NCI-H748 treated with DMSO at 0.1 percent for 48 hours (cell line): ENCODE results near the gene KNOP1.
A peak's percentile ranks its signal among the peaks of the same experiment; 100 is the strongest.
"Not testable (repeated sequence)": the region's sequence is repeated elsewhere in the genome, so short reads cannot be mapped to it uniquely, and the experiment has no call there.

ENCODE experiments used
- DNase-seq: peaks from one replicate; lab custom pipeline; 2025; lab: John Stamatoyannopoulos, UW

The KNOP1 gene

GRCh38 chr16:19683453-19684236 is 34.4 kb downstream of the KNOP1 start:
- DNase-seq, result no peak

- DNase-seq, result no peak
These were observed 36.4 kb downstream of the KNOP1 start for GRCh38 chr16:19681637-19682036.

DNA sequence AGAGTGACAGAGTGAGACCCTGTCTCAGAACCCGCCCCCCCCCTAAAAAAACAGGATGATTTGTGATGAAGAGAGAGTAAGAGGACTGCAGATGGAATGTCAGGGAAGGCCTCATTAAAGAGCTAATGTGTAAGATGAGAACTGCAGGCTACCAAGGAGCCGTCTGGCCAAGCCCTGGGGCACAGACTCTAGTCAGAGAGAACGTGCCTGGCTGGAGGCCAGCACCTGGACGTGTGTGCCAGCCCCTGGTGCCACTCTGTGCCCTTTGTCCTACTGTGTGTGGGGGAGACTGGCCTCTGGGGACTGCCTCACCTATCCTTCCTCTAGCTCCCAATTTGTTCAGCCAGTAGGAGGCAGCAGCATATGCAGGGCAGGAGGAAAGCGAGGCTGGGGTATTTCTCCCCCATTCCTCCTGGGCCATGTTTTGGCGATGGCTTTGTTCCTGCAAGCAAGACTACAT is 37.1 kb downstream of the KNOP1 start:
- DNase-seq, result no peak

GRCh38 chr16:19679281-19679680 is 38.7 kb downstream of the KNOP1 start:
- DNase-seq, result not testable (repeated sequence)

DNA sequence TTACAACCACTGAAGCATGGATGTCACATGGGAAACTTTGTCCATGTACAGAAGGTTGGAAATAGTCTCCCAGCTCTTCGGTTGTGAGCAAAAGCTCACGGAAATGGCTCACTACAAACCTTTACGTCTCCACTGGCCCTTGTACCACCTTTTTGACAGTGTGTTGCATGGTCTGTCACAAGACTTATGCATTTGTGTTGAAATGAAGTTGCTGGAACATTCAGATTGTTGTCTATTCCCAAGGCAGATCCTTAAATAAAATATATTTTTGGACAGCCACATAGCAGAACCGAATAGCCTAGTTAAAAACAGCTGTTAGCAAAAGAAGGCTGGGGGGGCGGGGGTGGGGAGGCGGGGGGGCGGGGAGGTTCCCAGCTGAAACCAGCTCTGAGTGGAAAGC is 39.2 kb downstream of the KNOP1 start:
- no peak for DNase-seq

DNA sequence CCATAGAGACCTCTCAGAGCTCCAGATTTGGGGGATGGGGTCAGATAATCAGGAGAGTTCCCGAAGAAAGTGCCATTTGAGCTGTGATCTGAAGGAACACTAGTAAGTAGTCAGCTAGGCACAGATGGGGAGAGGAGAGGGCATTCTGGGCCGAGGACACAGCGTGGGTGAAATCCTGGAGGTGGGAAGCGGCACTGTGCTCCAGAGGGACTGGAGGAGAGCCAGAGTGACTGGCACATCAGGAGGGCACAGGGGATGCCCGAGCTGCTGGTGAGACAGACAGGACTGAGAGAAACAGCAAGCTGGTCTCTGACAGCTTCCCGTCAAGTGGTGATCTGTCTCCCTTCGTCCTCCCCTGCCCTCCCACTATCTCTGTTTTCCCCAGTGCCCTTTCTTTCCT is 40.6 kb downstream of the KNOP1 start:
- no peak for DNase-seq

DNA sequence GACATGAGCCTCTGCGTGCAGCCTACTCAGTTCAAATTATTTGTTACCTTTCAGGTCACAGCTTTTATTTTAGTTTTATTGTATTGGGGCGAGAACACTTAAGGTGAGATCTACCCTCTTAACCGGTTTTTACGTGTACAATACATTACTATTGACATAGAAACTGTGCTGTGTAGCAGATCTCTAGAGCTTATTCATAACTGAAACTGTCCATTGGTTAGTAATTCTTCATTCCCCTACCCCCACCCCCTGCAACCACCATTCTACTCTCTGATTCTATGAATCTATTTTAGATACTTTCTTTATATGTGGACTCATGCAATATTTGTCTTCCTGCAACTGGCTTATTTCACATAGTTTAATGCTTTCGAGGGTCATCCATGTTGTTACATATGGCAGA is 43.5 kb downstream of the KNOP1 start:
- DNase-seq, result no peak

GRCh38 chr16:19672378-19672777 is 45.6 kb downstream of the KNOP1 start:
- no peak for DNase-seq

GRCh38 chr16:19666477-19666876 is 51.5 kb downstream of the KNOP1 start:
- no peak for DNase-seq

- DNase-seq, result not testable (repeated sequence)
These were observed 52.7 kb downstream of the KNOP1 start for GRCh38 chr16:19665313-19665712.

DNA sequence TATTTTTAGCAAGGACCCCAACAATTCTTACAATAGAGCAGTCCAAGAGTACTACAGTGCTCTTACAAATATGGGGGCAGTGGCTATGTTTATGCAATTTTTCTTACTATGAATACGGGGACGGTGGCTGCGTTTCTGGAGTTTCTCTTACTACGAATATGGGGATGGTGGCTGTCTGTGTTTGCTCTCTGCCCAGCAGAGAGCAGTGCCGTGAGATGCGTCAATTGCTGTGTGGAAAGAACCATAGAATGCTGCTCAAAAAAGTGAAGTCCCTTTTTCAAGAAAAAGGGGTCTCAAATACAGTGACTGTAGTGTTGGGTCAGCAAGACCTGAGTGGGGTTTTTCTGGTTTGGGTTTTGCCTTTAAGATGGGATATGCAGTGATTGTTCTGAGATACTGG is 53.9 kb downstream of the KNOP1 start:
- DNase-seq, result no peak

DNA sequence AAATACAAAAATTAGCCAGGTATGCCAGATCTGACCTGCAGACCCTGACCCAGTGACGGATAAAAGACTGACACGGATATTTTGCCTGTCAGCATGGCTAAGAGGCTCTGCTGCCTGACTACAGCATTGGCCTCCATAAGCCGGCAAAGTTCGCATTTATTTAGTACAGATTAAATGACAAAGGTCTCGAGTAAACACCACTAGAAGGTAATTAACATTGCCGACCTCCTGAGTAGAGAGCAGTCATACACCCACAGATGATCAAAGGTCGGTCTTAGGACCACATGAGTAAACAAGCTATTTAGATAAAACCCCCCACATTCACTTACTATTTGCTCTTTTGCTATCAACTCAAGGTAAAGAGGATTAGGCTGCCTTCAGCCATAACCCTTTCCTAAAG is 55.7 kb downstream of the KNOP1 start:
- no peak for DNase-seq

DNA sequence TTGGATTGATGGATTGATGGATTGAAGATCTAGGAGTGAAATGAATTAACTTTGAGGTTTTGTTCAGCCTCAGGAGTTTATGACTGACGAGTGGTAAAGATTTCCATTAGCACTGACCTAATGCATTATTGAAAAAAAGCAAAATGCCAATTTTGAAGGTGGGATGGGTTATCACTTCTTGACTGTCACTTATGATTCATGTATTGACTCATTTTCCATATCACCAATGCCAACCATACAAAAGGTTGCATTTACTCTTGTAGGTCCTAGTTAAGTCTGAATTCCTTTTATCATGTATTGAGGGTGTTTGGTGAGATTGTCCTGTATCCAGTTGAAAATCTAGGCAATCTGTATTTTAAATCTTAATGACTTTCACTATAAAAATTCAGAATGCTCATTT is 57.6 kb downstream of the KNOP1 start:
- DNase-seq, result no peak

- DNase-seq, result no peak
These were observed 58.5 kb downstream of the KNOP1 start for GRCh38 chr16:19659554-19659953.

- DNase-seq, result no peak
These were observed 60.2 kb downstream of the KNOP1 start for GRCh38 chr16:19657831-19658230.

GRCh38 chr16:19655242-19655777 is 62.7 kb downstream of the KNOP1 start:
- peak; percentile 4 for DNase-seq

DNA sequence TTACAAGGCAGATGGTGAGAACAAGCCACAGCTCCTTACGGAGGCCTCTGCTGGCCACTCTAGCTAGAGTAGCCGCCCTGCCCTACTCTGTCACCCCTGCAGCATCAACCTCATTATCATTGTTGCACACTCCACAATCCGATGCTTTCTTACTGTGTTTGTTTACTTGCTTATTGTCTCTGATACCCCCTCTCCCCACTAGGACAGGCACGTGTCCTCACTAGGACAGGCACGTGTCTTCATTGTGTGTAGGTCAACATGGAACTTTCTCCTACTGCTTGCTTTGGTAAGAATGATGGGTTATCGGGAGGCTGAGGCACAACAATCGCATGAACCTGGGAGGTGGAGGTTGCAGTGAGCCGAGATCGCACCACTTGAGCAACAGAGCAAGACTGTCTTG is 63.9 kb downstream of the KNOP1 start:
- DNase-seq, result no peak
